ENCODE measurements around the gene EIF3A.
"Not testable (repeated sequence)": the region's sequence is repeated elsewhere in the genome, so short reads cannot be mapped to it uniquely, and the experiment has no call there.

EIF3A gene

GRCh38 chr10:119101366-119102098, 20.9 kb upstream of the EIF3A start:
- Histone ChIP-seq H3K4me3 (ENCODE audit: low read length) (no peak overlapping the region), H3K36me3 (ENCODE audit: control insufficient read depth, insufficient read depth, low read length) (no peaks in the 10 kb centered on the region; the same call in 1 of the 2 replicates), H3K27ac (ENCODE audit: low read length) (no peak overlapping the region), H3K27me3 (ENCODE audit: control insufficient read depth, insufficient read depth, low read length) (no peaks in the 10 kb centered on the region), H3K4me1 (ENCODE audit: control insufficient read depth, insufficient read depth, low read length) (no peaks in the 10 kb centered on the region), H3K9me3 (ENCODE audit: control insufficient read depth, insufficient read depth, low read length) (no peaks in the 10 kb centered on the region)
- no peak for DNase-seq (ENCODE audit: low read depth, low spot score)
- no CpG with 5 or more reads among the region's 10 CpGs for WGBS (ENCODE audit: insufficient coverage, insufficient read length)

GRCh38 chr10:119100434-119101238, 20.0 kb upstream of the EIF3A start:
- Histone ChIP-seq H3K36me3 (ENCODE audit: control insufficient read depth, insufficient read depth, low read length) (no peaks in the 10 kb centered on the region; the same call in 1 of the 2 replicates), H3K27ac (ENCODE audit: low read length) (no peak overlapping the region), H3K9me3 (ENCODE audit: control insufficient read depth, insufficient read depth, low read length) (no peaks in the 10 kb centered on the region), H3K4me1 (ENCODE audit: control insufficient read depth, insufficient read depth, low read length) (no peaks in the 10 kb centered on the region), H3K4me3 (ENCODE audit: low read length) (no peak overlapping the region), H3K27me3 (ENCODE audit: control insufficient read depth, insufficient read depth, low read length) (no peaks in the 10 kb centered on the region)
- DNase-seq (ENCODE audit: low read depth, low spot score), result no peak
- WGBS (ENCODE audit: insufficient coverage, insufficient read length), result no CpG with 5 or more reads among the region's 3 CpGs

GRCh38 chr10:119098576-119098975, 18.0 kb upstream of the EIF3A start:
- DNase-seq (ENCODE audit: low read depth, low spot score), result no peak
- no CpG with 5 or more reads among the region's 3 CpGs for WGBS (ENCODE audit: insufficient coverage, insufficient read length)
- H3K27me3 ChIP-seq (ENCODE audit: control insufficient read depth, insufficient read depth, low read length), result no peaks in the 10 kb centered on the region
- H3K9me3 ChIP-seq (ENCODE audit: control insufficient read depth, insufficient read depth, low read length), result no peaks in the 10 kb centered on the region
- no peaks in the 10 kb centered on the region for H3K36me3 ChIP-seq (ENCODE audit: control insufficient read depth, insufficient read depth, low read length)
- no peak overlapping the region for H3K4me3 ChIP-seq (ENCODE audit: low read length)
- H3K4me1 ChIP-seq (ENCODE audit: control insufficient read depth, insufficient read depth, low read length), result no peaks in the 10 kb centered on the region
- no peak overlapping the region for H3K27ac ChIP-seq (ENCODE audit: low read length)

GRCh38 chr10:119096641-119097415, 16.2 kb upstream of the EIF3A start:
- no CpG with 5 or more reads among the region's 12 CpGs for WGBS (ENCODE audit: insufficient coverage, insufficient read length)
- DNase-seq (ENCODE audit: low read depth, low spot score); H3K27me3 ChIP-seq (ENCODE audit: control insufficient read depth, insufficient read depth, low read length); H3K4me1 ChIP-seq (ENCODE audit: control insufficient read depth, insufficient read depth, low read length); H3K27ac ChIP-seq (ENCODE audit: low read length); H3K36me3 ChIP-seq (ENCODE audit: control insufficient read depth, insufficient read depth, low read length); H3K9me3 ChIP-seq (ENCODE audit: control insufficient read depth, insufficient read depth, low read length); H3K4me3 ChIP-seq (ENCODE audit: low read length): not testable (repeated sequence)

GRCh38 chr10:119095640-119096039, 15.0 kb upstream of the EIF3A start:
- Histone ChIP-seq H3K4me3 (ENCODE audit: low read length) (no peak overlapping the region), H3K36me3 (ENCODE audit: control insufficient read depth, insufficient read depth, low read length) (no peaks in the 10 kb centered on the region), H3K27me3 (ENCODE audit: control insufficient read depth, insufficient read depth, low read length) (no peaks in the 10 kb centered on the region), H3K9me3 (ENCODE audit: control insufficient read depth, insufficient read depth, low read length) (no peaks in the 10 kb centered on the region), H3K27ac (ENCODE audit: low read length) (no peak overlapping the region), H3K4me1 (ENCODE audit: control insufficient read depth, insufficient read depth, low read length) (no peaks in the 10 kb centered on the region)
- no CpG with 5 or more reads among the region's 4 CpGs for WGBS (ENCODE audit: insufficient coverage, insufficient read length)
- no peak for DNase-seq (ENCODE audit: low read depth, low spot score)

GRCh38 chr10:119090968-119091367, 10.4 kb upstream of the EIF3A start:
- DNase-seq (ENCODE audit: low read depth, low spot score), result no peak

GRCh38 chr10:119090026-119090795, 9.6 kb upstream of the EIF3A start:
- H3K4me3 ChIP-seq (ENCODE audit: low read length), result no peak overlapping the region
- no peak for DNase-seq (ENCODE audit: low read depth, low spot score)
- no peaks in the 10 kb centered on the region for H3K36me3 ChIP-seq (ENCODE audit: control insufficient read depth, insufficient read depth, low read length)
- no peaks in the 10 kb centered on the region for H3K9me3 ChIP-seq (ENCODE audit: control insufficient read depth, insufficient read depth, low read length)
- no CpG with 5 or more reads among the region's 13 CpGs for WGBS (ENCODE audit: insufficient coverage, insufficient read length)
- no peak overlapping the region for H3K27ac ChIP-seq (ENCODE audit: low read length)
- no peaks in the 10 kb centered on the region for H3K4me1 ChIP-seq (ENCODE audit: control insufficient read depth, insufficient read depth, low read length)
- no peaks in the 10 kb centered on the region for H3K27me3 ChIP-seq (ENCODE audit: control insufficient read depth, insufficient read depth, low read length)

More at GRCh38 chr10:119090968-119091367, 10.4 kb upstream of the EIF3A start:
- Histone ChIP-seq H3K9me3 (ENCODE audit: control insufficient read depth, insufficient read depth, low read length) (no peaks in the 10 kb centered on the region), H3K4me3 (ENCODE audit: low read length) (no peak overlapping the region), H3K27me3 (ENCODE audit: control insufficient read depth, insufficient read depth, low read length) (no peaks in the 10 kb centered on the region), H3K4me1 (ENCODE audit: control insufficient read depth, insufficient read depth, low read length) (no peaks in the 10 kb centered on the region), H3K27ac (ENCODE audit: low read length) (no peak overlapping the region), H3K36me3 (ENCODE audit: control insufficient read depth, insufficient read depth, low read length) (no peaks in the 10 kb centered on the region)
- no CpG with 5 or more reads among the region's 5 CpGs for WGBS (ENCODE audit: insufficient coverage, insufficient read length)

GRCh38 chr10:119087271-119087882, 6.8 kb upstream of the EIF3A start:
- DNase-seq (ENCODE audit: low read depth, low spot score), result no peak
- no CpG with 5 or more reads among the region's 4 CpGs for WGBS (ENCODE audit: insufficient coverage, insufficient read length)
- H3K27ac ChIP-seq (ENCODE audit: low read length), result no peak overlapping the region
- no peak overlapping the region for H3K4me3 ChIP-seq (ENCODE audit: low read length)
- H3K9me3 ChIP-seq (ENCODE audit: control insufficient read depth, insufficient read depth, low read length), result no peaks in the 10 kb centered on the region
- H3K4me1 ChIP-seq (ENCODE audit: control insufficient read depth, insufficient read depth, low read length), result no peaks in the 10 kb centered on the region
- H3K27me3 ChIP-seq (ENCODE audit: control insufficient read depth, insufficient read depth, low read length), result no peaks in the 10 kb centered on the region
- H3K36me3 ChIP-seq (ENCODE audit: control insufficient read depth, insufficient read depth, low read length), result no peaks in the 10 kb centered on the region

GRCh38 chr10:119084896-119085295, 4.3 kb upstream of the EIF3A start:
- no peak for DNase-seq (ENCODE audit: low read depth, low spot score)
- Histone ChIP-seq H3K4me3 (ENCODE audit: low read length) (no peak overlapping the region), H3K27ac (ENCODE audit: low read length) (no peak overlapping the region), H3K4me1 (ENCODE audit: control insufficient read depth, insufficient read depth, low read length) (no peaks in the 10 kb centered on the region), H3K27me3 (ENCODE audit: control insufficient read depth, insufficient read depth, low read length) (no peaks in the 10 kb centered on the region), H3K36me3 (ENCODE audit: control insufficient read depth, insufficient read depth, low read length) (no peaks in the 10 kb centered on the region), H3K9me3 (ENCODE audit: control insufficient read depth, insufficient read depth, low read length) (no peaks in the 10 kb centered on the region)
- WGBS (ENCODE audit: insufficient coverage, insufficient read length), result no CpG with 5 or more reads among the region's 11 CpGs

All from iPS DF 6.9 (cell line).